Ovary (tissue), 9 donors: Measurements from ENCODE around the gene ARHGAP22. TPM values are rescaled to one million over a fixed set of nuclear protein-coding genes. Genes with fewer than 3 reads are reported as not detected.

Experiments used
- DNase-seq, 5 donors: peaks; one replicate each; pipeline ENCODE4 v3.0.0-alpha.2; 2019 to 2020
- H3K27ac ChIP-seq, 2 donors: fragments of 200-600 bp; one replicate each; pipeline versions ENCODE4 v1.5.1 to v1.8.0; 2019 to 2022
- H3K27me3 ChIP-seq: fragments of 200-600 bp; one replicate; pipeline ENCODE4 v1.8.0; 2022
- H3K36me3 ChIP-seq: fragments of 200-600 bp; sonication (generic); one replicate; pipeline ENCODE4 v1.5.1; 2019
- H3K4me1 ChIP-seq: one replicate; pipeline ENCODE4 v1.8.1; 2013; ENCODE audit warnings: mild to moderate bottlenecking, moderate library complexity; ENCODE audit not compliant: insufficient read depth
- H3K4me3 ChIP-seq: fragments of 200-600 bp; sonication (generic); one replicate; pipeline ENCODE4 v1.5.1; 2017
- H3K9me3 ChIP-seq, 2 donors: fragments of 200-600 bp in 1 of 2; sonication (generic) in 1 of 2; one replicate each; pipeline versions ENCODE4 v1.5.1 to v1.8.1; 2013 to 2019; ENCODE audit warnings: mild to moderate bottlenecking in 1 of 2, moderate library complexity in 1 of 2
- CTCF ChIP-seq, 3 donors: fragments of 450-650 bp in 2 of 3; fragments of 200-600 bp in 1 of 3; IDR thresholded peaks; one replicate each; pipeline versions ENCODE4 v1.5.1 to v1.8.0; 2016 to 2022; ENCODE audit warnings: antibody characterized with exemption in 3 of 3, mild to moderate bottlenecking in 1 of 3
- EP300 ChIP-seq: sonication (generic); formaldehyde crosslinking; IDR thresholded peaks from one replicate; pipeline ENCODE4 v1.6.1; 2017; ENCODE audit warnings: antibody characterized with exemption
- POLR2A ChIP-seq: fragments of 450-650 bp; IDR thresholded peaks from one replicate; pipeline ENCODE4 v1.6.1; 2017; ENCODE audit warnings: antibody characterized with exemption, mild to moderate bottlenecking, moderate library complexity
- WGBS, 3 donors: extraction: QIAGEN DNeasy Blood & Tissue Kit in 1 of 3; methylation state at CpG; one replicate each; pipeline versions ENCODE4 v1.1.5 to v1.1.7; 2013 to 2017; 5-methylcytosine and 5-hydroxymethylcytosine counted together
- intact Hi-C, 4 donors: fragments of 100-400 bp; cut with DNase I; formaldehyde crosslinking; loops; one replicate each; pipeline versions ENCODE4 v1.11.0 to v1.15.1; 2022 to 2023
- polyA plus RNA-seq, 2 donors: library from polyadenylated mRNA; stranded (reverse); fragments of 200-250 nt in 1 of 2; fragments of 350-450 nt in 1 of 2; fragmentation: Illumina TruSeq in 1 of 2; extraction: RNeasy Lipid Tissue Mini Kit (QIAGEN cat#74804) in 1 of 2; gene quantifications; one replicate each; pipeline ENCODE4 v1.2.3, GENCODE V29; 2013 to 2014
- total RNA-seq, 7 donors: library from RNA; depleted of rRNA in 2 of 7; stranded (reverse); fragments of >200 nt in 2 of 7; fragmentation: NEBNext Ultra II Directional in 3 of 7; extraction: Animal tissue kit (Norgen Biotek cat#: 25700) in 3 of 7; gene quantifications; one replicate each; pipeline versions ENCODE4 v1.1.0 to v1.2.4, GENCODE V29; 2016 to 2023
- donor health status: DM: no; HTN: no; CAD: no; lungs with moderate emphysema.
- donor health status: DM: no; HTN: no; CAD: no.
- donor health status: Bipolar disorder and iron deficiency.
- donor health status: DM: yes; HTN: yes; CAD: no.
- donor health status: DM: no; HTN: no; CAD: no.
- donor health status: DM: yes; HTN: yes; CAD: no.

ARHGAP22 gene
- total and polyA plus RNA-seq, 9 donors, result 3.9 to 14.3 (median 5.7) TPM

GRCh38 chr10:48634984-48635557 is 30.2 kb upstream of the ARHGAP22 start:
- H3K27me3 ChIP-seq, result no peaks in the 10 kb centered on the region
- DNase-seq, result no peak
- intact Hi-C loops, result no loop called here
- no peaks in the 10 kb centered on the region for H3K4me1 ChIP-seq
- no peaks in the 10 kb centered on the region for H3K36me3 ChIP-seq
- no peak overlapping the region for H3K4me3 ChIP-seq
- no peaks in the 10 kb centered on the region for H3K9me3 ChIP-seq
- H3K27ac ChIP-seq, result no peak overlapping the region
- TF ChIP-seq CTCF (IDR thresholded peaks at IDR 0.05) (no peak), EP300 (no peak)
- WGBS, 3 donors, result 86 to 88% (median 87%) methylated on average over 8 of the region's 8 CpGs

- H3K4me3 ChIP-seq, result no peak overlapping the region
- no peaks in the 10 kb centered on the region for H3K27me3 ChIP-seq
- 75 to 90% (median 88%) methylated on average over 5 of the region's 5 CpGs for WGBS, 3 donors
- H3K4me1 ChIP-seq, result no peaks in the 10 kb centered on the region
- no peak for DNase-seq
- intact Hi-C loops, result no loop called here
- no peaks in the 10 kb centered on the region for H3K9me3 ChIP-seq
- TF ChIP-seq CTCF (IDR thresholded peaks at IDR 0.05) (no peak), EP300 (no peak), POLR2A (no peak)
- H3K36me3 ChIP-seq, result no peaks in the 10 kb centered on the region
- H3K27ac ChIP-seq, result no peak overlapping the region
Observed at GRCh38 chr10:48634198-48634983, 29.5 kb upstream of the ARHGAP22 start.

GRCh38 chr10:48633381-48634197 is 28.7 kb upstream of the ARHGAP22 start:
- TF ChIP-seq EP300, result no peak
- TF ChIP-seq POLR2A, result no peak
- TF ChIP-seq CTCF (IDR thresholded peaks at IDR 0.05), result no peak
- intact Hi-C loops, result no loop called here
- 81 to 88% (median 84%) methylated on average over 4 of the region's 4 CpGs for WGBS, 3 donors
- H3K4me3 ChIP-seq, result no peak overlapping the region
- DNase-seq, result no peak
- H3K27ac ChIP-seq, result no peak overlapping the region
- no peaks in the 10 kb centered on the region for H3K36me3 ChIP-seq
- H3K27me3 ChIP-seq, result no peaks in the 10 kb centered on the region
- H3K4me1 ChIP-seq, result no peaks in the 10 kb centered on the region
- no peaks in the 10 kb centered on the region for H3K9me3 ChIP-seq

GRCh38 chr10:48632166-48632565 is 27.3 kb upstream of the ARHGAP22 start:
- DNase-seq, result no peak
- Histone ChIP-seq H3K36me3 (no peaks in the 10 kb centered on the region), H3K27ac (no peak overlapping the region), H3K4me1 (no peaks in the 10 kb centered on the region), H3K9me3 (no peaks in the 10 kb centered on the region), H3K27me3 (no peaks in the 10 kb centered on the region), H3K4me3 (no peak overlapping the region)
- intact Hi-C loops, result no loop called here
- 90 to 94% (median 92%) methylated on average over 1 of the region's 1 CpG for WGBS, 3 donors
- TF ChIP-seq EP300, result no peak
- no peak for TF ChIP-seq CTCF (IDR thresholded peaks at IDR 0.05)
- no peak for TF ChIP-seq POLR2A
